Mucosa of descending colon (tissue), 3 donors: Measurements from ENCODE around the gene BSPH1. TPM values are rescaled to one million over a fixed set of nuclear protein-coding genes. Genes with fewer than 3 reads are reported as not detected.

Source experiments
- ATAC-seq: fragments of 200-7000 bp; cut with Tn5 transposase; one replicate; pipeline ENCODE4 v1.9.1; 2020; ENCODE audit warnings: mild to moderate bottlenecking, moderate library complexity
- DNase-seq, 3 donors: peaks; one replicate each; pipeline ENCODE4 v3.0.0-alpha.2; 2020
- H3K36me3 ChIP-seq: fragments of 200-600 bp; one replicate; pipeline ENCODE4 v1.8.0; 2021; ENCODE audit warnings: low read depth, mild to moderate bottlenecking
- H3K4me1 ChIP-seq: fragments of 200-600 bp; one replicate; pipeline ENCODE4 v1.8.0; 2021; ENCODE audit warnings: low read depth, mild to moderate bottlenecking
- H3K4me3 ChIP-seq: fragments of 200-600 bp; one replicate; pipeline ENCODE4 v1.8.0; 2021; ENCODE audit warnings: mild to moderate bottlenecking
- H3K9me3 ChIP-seq: fragments of 200-600 bp; one replicate; pipeline ENCODE4 v1.8.0; 2021; ENCODE audit warnings: mild to moderate bottlenecking
- CTCF ChIP-seq: fragments of 200-600 bp; IDR thresholded peaks from one replicate; pipeline ENCODE4 v1.8.0; 2022; ENCODE audit warnings: antibody characterized with exemption, mild to moderate bottlenecking
- intact Hi-C, 2 donors: fragments of 100-400 bp; cut with DNase I in 1 of 2; cut with micrococcal nuclease in 1 of 2; formaldehyde crosslinking; loops; one replicate each; pipeline versions ENCODE4 v1.11.0 to v1.11.1; 2022; cut with DNase I, micrococcal nuclease
- total RNA-seq, 3 donors: library from RNA; stranded (reverse); fragmentation: NEBNext Ultra II Directional in 2 of 3; extraction: Animal tissue kit (Norgen Biotek cat#: 25700) in 2 of 3; gene quantifications; one replicate each; pipeline versions ENCODE4 v1.2.1 to v1.2.4, GENCODE V29; 2021 to 2023
- donor health status: DM: no; HTN: no; CAD: no; lungs with moderate emphysema.
- donor health status: DM: no; HTN: no; CAD: no.
- donor health status: DM: no; HTN: yes; CAD: no.

The BSPH1 gene
- total RNA-seq, 3 donors from 2014 or later, result not detected

GRCh38 chr19:48000846-48001245 is 8.9 kb upstream of the BSPH1 start:
- H3K4me3 ChIP-seq, result no peak overlapping the region
- no peak for DNase-seq
- intact Hi-C loops, result no loop called here
- H3K9me3 ChIP-seq, result no peaks in the 10 kb centered on the region
- no peak for ATAC-seq
- no peaks in the 10 kb centered on the region for H3K36me3 ChIP-seq
- H3K4me1 ChIP-seq, result no peaks in the 10 kb centered on the region
- TF ChIP-seq CTCF, result no peak

- no peak for DNase-seq
- no peaks in the 10 kb centered on the region for H3K9me3 ChIP-seq
- intact Hi-C loops, result no loop called here
- no peak for TF ChIP-seq CTCF
- H3K36me3 ChIP-seq, result no peaks in the 10 kb centered on the region
- no peak overlapping the region for H3K4me3 ChIP-seq
- ATAC-seq, result no peak
- H3K4me1 ChIP-seq, result no peaks in the 10 kb centered on the region
These were observed 6.8 kb upstream of the BSPH1 start for GRCh38 chr19:47998800-47999199.

- ATAC-seq (no peak), DNase-seq (no peak)
- no peak overlapping the region for H3K4me3 ChIP-seq
- no peaks in the 10 kb centered on the region for H3K9me3 ChIP-seq
- intact Hi-C loops, result no loop called here
- TF ChIP-seq CTCF, result no peak
- no peaks in the 10 kb centered on the region for H3K4me1 ChIP-seq
- no peaks in the 10 kb centered on the region for H3K36me3 ChIP-seq
These were observed 4.3 kb upstream of the BSPH1 start for GRCh38 chr19:47996230-47996727.

GRCh38 chr19:47994209-47994802 is 2.3 kb upstream of the BSPH1 start, which contains the start of gene ELSPBP1:
TSS of gene ELSPBP1 (plus strand) at chr19:47994632. CDS start at chr19:48008668, 14,036 bp downstream.
- H3K4me3 ChIP-seq, result no peak within 1 kb of the TSS
- ATAC-seq, result no peak

GRCh38 chr19:47991191-47991808 is 670 bp downstream of the BSPH1 start:
- Histone ChIP-seq H3K4me3 (no peak overlapping the region), H3K36me3 (no peaks in the 10 kb centered on the region), H3K4me1 (no peaks in the 10 kb centered on the region), H3K9me3 (no peaks in the 10 kb centered on the region)
- intact Hi-C loops, result no loop called here
- no peak for DNase-seq
- no peak for ATAC-seq
- TF ChIP-seq CTCF, result no peak

More at GRCh38 chr19:47994209-47994802, 2.3 kb upstream of the BSPH1 start, which contains the start of gene ELSPBP1:
- intact Hi-C loops, result no loop called here
- no peak for TF ChIP-seq CTCF
- no peaks in the 10 kb centered on the region for H3K4me1 ChIP-seq
- no peaks in the 10 kb centered on the region for H3K36me3 ChIP-seq
- DNase-seq, result no peak
- H3K9me3 ChIP-seq, result no peaks in the 10 kb centered on the region
